ENCODE data around the gene CXCR4. TPM values are rescaled to one million over a fixed set of nuclear protein-coding genes. Genes with fewer than 3 reads are reported as not detected.

Gene CXCR4
- total and polyA plus RNA-seq, 2 donors (not counting 1 experiment from before 2014, with no cell fraction given), result 1,832 to 2,119 TPM

- Histone ChIP-seq H3K27ac (ENCODE audit: low read length in 2 of 2) (no peak overlapping the region), H3K4me1 (ENCODE audit: control insufficient read depth in 2 of 2, insufficient read depth in 2 of 2, low read length in 2 of 2) (peaks cover 55 to 60% of the 10 kb centered on the region in 2 donors), H3K4me2 (replicated peaks; ENCODE audit: low read depth, low read length, poor library complexity, severe bottlenecking) (no peak overlapping the region), H3K27me3 (replicated peaks in 1 of 4; ENCODE audit: control extremely low read depth in 1 of 4, control insufficient read depth in 3 of 4, insufficient read depth in 4 of 4, low read length in 3 of 4) (no peaks in the 10 kb centered on the region), H3K36me3 (replicated peaks in 1 of 2; ENCODE audit: control extremely low read depth in 1 of 2, control insufficient read depth in 1 of 2, extremely low read depth in 1 of 2, insufficient read depth in 2 of 2, low read length in 1 of 2) (peaks cover 0 to 10% of the 10 kb centered on the region in 2 experiments), H3K79me2 (ENCODE audit: control insufficient read depth, insufficient read depth, low read length) (no peaks in the 10 kb centered on the region), H4K20me1 (ENCODE audit: control insufficient read depth, insufficient read depth, low read length, poor library complexity, severe bottlenecking) (peaks cover 7% of the 10 kb centered on the region), H3K9ac (ENCODE audit: low read length) (no peak overlapping the region), H3K9me3 (ENCODE audit: control extremely low read depth in 1 of 3, control insufficient read depth in 2 of 3, insufficient read depth in 1 of 3, low read length in 2 of 3) (no peaks in the 10 kb centered on the region), H2AFZ (ENCODE audit: insufficient read depth, low read depth, low read length, poor library complexity, severe bottlenecking) (no peak overlapping the region), H3K4me3 (ENCODE audit: control extremely low read depth in 1 of 5, extremely low read depth in 1 of 5, insufficient read depth in 1 of 5, low read depth in 2 of 5, low read length in 4 of 5) (no peak overlapping the region)
- ChIA-PET POLR2A (interaction anchor here (0.6 kb wide), 1 partner anchor 178 kb away, joined by 5 read pairs; no protein-coding TSS in a partner anchor), CTCF (interaction anchor here (0.9 to 2.1 kb wide), 9 partner anchors 27 to 276 kb away, joined by 3 to 17 read pairs (median 4); no protein-coding TSS in a partner anchor)
- Mint-ChIP-seq H3K4me1 (peaks cover 68% of the 10 kb centered on the region), H3K4me3 (no peak overlapping the region), H3K27ac (peak overlapping the region; percentile 67), H3K9me3 (ENCODE audit: insufficient read depth) (no peaks in the 10 kb centered on the region), H3K27me3 (no peaks in the 10 kb centered on the region)
- no peak for ATAC-seq (ENCODE audit: low read depth)
- intact Hi-C loops (cut with micrococcal nuclease), result loop anchor here (5.0 kb wide), 1 partner anchor 56 kb away; no protein-coding TSS in a partner anchor
- DNase-seq, result no peak
- no peak for TF ChIP-seq EZH2 (IDR thresholded peaks at IDR 0.05; ENCODE audit: borderline replicate concordance, insufficient read depth, low read depth, low read length, poor library complexity, severe bottlenecking)
- TF ChIP-seq, protein P1, sequence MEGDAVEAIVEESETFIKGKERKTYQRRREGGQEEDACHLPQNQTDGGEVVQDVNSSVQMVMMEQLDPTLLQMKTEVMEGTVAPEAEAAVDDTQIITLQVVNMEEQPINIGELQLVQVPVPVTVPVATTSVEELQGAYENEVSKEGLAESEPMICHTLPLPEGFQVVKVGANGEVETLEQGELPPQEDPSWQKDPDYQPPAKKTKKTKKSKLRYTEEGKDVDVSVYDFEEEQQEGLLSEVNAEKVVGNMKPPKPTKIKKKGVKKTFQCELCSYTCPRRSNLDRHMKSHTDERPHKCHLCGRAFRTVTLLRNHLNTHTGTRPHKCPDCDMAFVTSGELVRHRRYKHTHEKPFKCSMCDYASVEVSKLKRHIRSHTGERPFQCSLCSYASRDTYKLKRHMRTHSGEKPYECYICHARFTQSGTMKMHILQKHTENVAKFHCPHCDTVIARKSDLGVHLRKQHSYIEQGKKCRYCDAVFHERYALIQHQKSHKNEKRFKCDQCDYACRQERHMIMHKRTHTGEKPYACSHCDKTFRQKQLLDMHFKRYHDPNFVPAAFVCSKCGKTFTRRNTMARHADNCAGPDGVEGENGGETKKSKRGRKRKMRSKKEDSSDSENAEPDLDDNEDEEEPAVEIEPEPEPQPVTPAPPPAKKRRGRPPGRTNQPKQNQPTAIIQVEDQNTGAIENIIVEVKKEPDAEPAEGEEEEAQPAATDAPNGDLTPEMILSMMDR (IDR thresholded peaks at IDR 0.05), result no peak
- whole genome bisulfite sequencing (ENCODE audit: insufficient coverage), result 100% methylated on average over 3 of the region's 3 CpGs
These were observed 9.5 kb downstream of the CXCR4 start for GRCh38 chr2:136108463-136108862.
